ENCODE measurements around the gene NSUN3. TPM values are rescaled to one million over a fixed set of nuclear protein-coding genes. Genes with fewer than 3 reads are reported as not detected.

NSUN3 gene
- total RNA-seq: 15.7 and 16.4 TPM in 2 replicates

DNA sequence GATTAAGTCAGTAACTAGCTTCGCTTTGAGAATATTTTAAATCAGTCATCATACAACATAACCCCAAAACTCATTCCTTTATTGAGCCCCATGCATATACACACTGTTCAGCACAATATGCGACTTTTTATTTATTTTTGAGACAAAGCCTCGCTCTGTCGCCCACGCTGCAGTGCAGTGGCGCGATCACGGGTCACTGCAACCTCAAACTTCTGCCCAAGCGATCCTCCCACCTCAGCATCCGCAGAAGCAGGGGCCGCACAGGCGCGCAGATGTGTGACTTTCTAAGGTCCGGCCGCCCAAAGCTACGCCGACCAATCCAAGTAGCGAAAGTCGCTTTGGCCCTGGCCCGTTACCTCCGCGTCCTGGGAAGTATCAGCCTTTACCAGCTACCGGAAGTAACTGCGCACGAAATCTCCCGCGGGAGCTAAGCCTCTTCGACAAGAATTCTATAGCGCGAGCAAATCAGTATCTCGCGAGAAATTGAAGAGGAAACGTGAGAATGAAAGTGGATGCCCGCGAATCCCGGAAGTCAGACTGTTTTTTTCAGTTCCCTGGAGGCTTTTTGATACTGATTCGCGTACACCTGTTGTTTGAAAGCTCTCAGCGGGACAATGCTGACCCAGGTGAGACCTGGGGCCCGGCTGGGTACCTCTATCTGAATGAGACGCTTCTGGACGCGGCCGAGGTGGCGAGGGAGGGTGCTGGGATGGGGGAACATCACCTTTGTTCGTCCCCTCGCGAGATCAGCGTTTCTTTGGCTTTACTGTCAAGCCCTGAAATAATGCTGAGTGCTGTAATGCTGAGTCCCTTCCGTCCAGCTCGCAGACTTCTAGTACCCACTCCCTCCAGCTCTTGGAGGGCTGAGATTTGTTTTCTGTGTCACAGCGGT is at the start of gene NSUN3, which contains the start of gene DHFR2:
NSUN3 (plus strand) TSS at position 549 of the 892 bp plus-strand sequence; CDS start at position 615, 66 bp downstream.
DHFR2 (minus strand) TSS at position 404 of the 892 bp plus-strand sequence. CDS start 1,405 bp downstream, outside the sequence.

DNA sequence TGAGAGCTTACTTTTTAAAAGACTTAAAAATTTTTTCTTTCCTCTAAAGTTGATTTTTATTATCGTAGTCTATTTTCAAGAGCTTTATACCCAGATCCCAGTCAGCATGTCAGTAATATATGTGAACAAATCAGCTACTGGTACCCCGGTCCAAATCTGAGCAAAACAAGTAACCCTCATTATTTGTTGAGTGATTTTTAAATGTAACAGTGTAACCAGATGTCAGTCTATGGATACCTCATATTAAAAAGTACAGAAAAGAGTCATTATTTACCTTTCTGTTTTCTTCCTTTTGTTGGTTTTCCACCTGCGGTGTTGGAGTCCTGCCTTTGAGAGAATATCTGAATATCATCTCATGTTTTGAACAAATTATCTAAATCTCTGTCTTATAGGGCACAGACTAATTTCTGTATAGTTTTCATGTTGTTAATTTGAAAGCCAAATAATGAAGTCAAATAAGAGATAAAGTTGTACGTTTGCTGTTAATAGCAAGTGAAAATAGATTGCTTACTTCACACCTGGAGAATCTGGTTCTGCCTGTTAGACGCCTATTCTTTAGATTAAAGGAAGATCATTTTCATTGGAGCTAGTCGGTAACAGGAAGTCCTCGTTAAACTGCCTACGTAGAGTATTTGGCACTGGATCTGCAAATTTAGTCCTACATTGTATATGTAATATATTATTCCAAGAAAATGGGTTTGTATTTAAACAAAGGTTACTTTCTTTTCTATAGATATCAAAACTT is 34.6 kb upstream of the NSUN3 start, which contains the start of gene STX19:
STX19 (minus strand) TSS at position 505 of the 745 bp plus-strand sequence. CDS start 13,328 bp downstream, outside the sequence.

Other genes starting within 250 kb of the NSUN3 start
- gene PROS1, start 89.2 kb upstream of the NSUN3 start, total RNA-seq: 14.6 and 15.6 TPM in 2 replicates
- gene ARL13B, start 82.9 kb upstream of the NSUN3 start, total RNA-seq: 14.6 and 16.3 TPM in 2 replicates
- gene STX19, start 34.5 kb upstream of the NSUN3 start, total RNA-seq: not detected in 2 replicates
- gene DHFR2, start 145 bp upstream of the NSUN3 start, total RNA-seq: 4.9 and 5.3 TPM in 2 replicates

Measured in thoracic aorta endothelial cell (primary cell).